Activated T-cell treated with anti-CD3 and anti-CD28 coated beads, Interleukin-2, amount 50 U/mL, for 4 hours (primary cell): Measurements from ENCODE around the gene SLC25A31. TPM values are rescaled to one million over a fixed set of nuclear protein-coding genes. Genes with fewer than 3 reads are reported as not detected.

Experiments used
- ATAC-seq, 2 donors: fragments of 200-7000 bp; cut with Tn5 transposase; one replicate each; pipeline ENCODE4 v1.10.0; 2021
- DNase-seq: peaks from one replicate; pipeline ENCODE4 v3.0.0-alpha.2; 2020
- H3K27me3 Mint-ChIP-seq: one replicate; pipeline ENCODE4 v1.8.0; 2021; ENCODE audit warnings: low read depth, mixed read lengths
- H3K36me3 Mint-ChIP-seq: one replicate; pipeline ENCODE4 v1.8.0; 2022; ENCODE audit warnings: mixed read lengths; ENCODE audit not compliant: insufficient read depth
- H3K4me1 Mint-ChIP-seq: one replicate; pipeline ENCODE4 v1.8.0; 2021; ENCODE audit warnings: low read depth, mixed read lengths
- H3K4me3 Mint-ChIP-seq: one replicate; pipeline ENCODE4 v1.8.0; 2021; ENCODE audit warnings: mild to moderate bottlenecking, moderate library complexity, mixed read lengths
- H3K9me3 Mint-ChIP-seq: one replicate; pipeline ENCODE4 v1.8.0; 2021; ENCODE audit warnings: mixed read lengths
- total RNA-seq, 3 donors: library from RNA; stranded (reverse); gene quantifications; one replicate each; pipeline ENCODE4 v1.2.1, GENCODE V29; 2021

SLC25A31 gene
- total RNA-seq, 3 donors from 2014 or later: not detected

DNA sequence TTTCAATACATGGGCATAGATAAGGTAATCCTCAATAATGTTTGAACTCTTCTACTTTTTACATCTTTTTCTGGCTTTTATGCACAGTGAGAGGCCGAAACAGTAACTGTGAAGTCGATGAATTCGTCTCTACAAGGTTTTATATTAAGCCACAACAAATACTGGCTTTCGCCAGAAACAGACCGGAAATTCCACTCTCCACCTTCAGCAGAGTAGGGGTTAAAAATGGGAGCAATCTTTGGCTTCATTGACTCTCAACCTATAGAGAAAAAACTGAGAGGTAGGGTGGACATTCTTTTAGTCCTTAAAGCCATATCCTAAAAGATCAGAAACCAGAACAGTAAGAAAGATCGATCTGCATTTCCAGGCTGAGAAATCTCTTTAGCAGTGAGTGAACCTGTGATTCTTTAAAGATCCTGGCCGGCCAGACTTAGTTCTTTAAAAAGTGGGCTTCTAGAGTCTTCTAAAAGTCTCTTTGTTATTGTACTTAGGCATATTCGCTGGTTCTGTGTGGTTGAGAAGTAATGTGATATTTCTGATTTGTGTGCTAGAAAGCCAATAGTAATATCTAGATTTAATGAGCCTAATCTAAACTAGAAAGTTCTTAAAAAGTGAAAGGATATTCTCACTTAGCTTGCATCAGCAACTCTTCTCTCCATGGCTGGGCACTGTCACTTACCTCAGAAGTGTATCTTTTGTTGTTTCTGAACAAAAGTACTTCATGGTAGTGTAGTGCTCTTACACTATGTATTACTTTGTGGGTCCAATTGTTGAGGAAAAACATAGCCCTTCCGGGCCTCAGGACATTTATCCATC lies 54.0 kb downstream of the SLC25A31 start:
- Mint-ChIP-seq H3K36me3 (no peaks in the 10 kb centered on the region), H3K27me3 (peaks cover 61% of the 10 kb centered on the region), H3K4me1 (peaks cover 16% of the 10 kb centered on the region), H3K9me3 (no peaks in the 10 kb centered on the region), H3K4me3 (no peak overlapping the region)
- ATAC-seq (no peak), DNase-seq (no peak)

DNA sequence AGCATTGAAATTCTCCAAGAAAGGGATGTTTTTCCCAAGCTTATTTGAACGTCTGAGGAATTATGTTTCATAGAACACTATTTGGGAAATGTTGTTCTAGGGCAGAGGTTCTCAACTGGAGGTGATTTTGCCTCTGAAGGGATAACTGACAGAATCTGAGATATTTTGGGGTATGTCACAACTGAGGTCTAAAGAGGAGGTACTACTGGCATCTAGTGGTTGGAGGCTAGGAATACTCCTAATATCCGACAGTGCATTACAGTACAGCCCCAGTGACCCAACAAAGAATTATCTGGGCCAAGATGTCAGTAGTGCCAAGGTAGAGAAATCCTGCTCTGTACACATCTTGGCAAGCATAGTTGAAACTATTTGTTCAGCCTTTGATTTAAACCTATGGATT lies 58.3 kb downstream of the SLC25A31 start:
- Mint-ChIP-seq H3K27me3 (peaks cover 38% of the 10 kb centered on the region), H3K9me3 (no peaks in the 10 kb centered on the region), H3K4me1 (no peaks in the 10 kb centered on the region), H3K4me3 (no peak overlapping the region), H3K36me3 (no peaks in the 10 kb centered on the region)
- no peak for DNase-seq
- no peak for ATAC-seq

- no peak for DNase-seq
- Mint-ChIP-seq H3K36me3 (no peaks in the 10 kb centered on the region), H3K27me3 (peaks cover 35% of the 10 kb centered on the region), H3K4me3 (no peak overlapping the region), H3K4me1 (no peaks in the 10 kb centered on the region), H3K9me3 (no peaks in the 10 kb centered on the region)
- ATAC-seq: no peak
These were observed 61.2 kb downstream of the SLC25A31 start for GRCh38 chr4:127791391-127791790.

GRCh38 chr4:127793528-127793927 lies 63.3 kb downstream of the SLC25A31 start:
- H3K9me3 Mint-ChIP-seq: no peaks in the 10 kb centered on the region
- ATAC-seq: no peak
- H3K4me3 Mint-ChIP-seq: no peak overlapping the region
- no peak for DNase-seq
- no peaks in the 10 kb centered on the region for H3K4me1 Mint-ChIP-seq
- H3K27me3 Mint-ChIP-seq: peaks cover 32% of the 10 kb centered on the region
- H3K36me3 Mint-ChIP-seq: no peaks in the 10 kb centered on the region

- ATAC-seq (no peak), DNase-seq (no peak)
- Mint-ChIP-seq H3K9me3 (no peaks in the 10 kb centered on the region), H3K36me3 (no peaks in the 10 kb centered on the region), H3K4me1 (no peaks in the 10 kb centered on the region), H3K27me3 (peaks cover 21% of the 10 kb centered on the region), H3K4me3 (no peak overlapping the region)
These were observed 69.5 kb downstream of the SLC25A31 start for GRCh38 chr4:127799711-127800110.

DNA sequence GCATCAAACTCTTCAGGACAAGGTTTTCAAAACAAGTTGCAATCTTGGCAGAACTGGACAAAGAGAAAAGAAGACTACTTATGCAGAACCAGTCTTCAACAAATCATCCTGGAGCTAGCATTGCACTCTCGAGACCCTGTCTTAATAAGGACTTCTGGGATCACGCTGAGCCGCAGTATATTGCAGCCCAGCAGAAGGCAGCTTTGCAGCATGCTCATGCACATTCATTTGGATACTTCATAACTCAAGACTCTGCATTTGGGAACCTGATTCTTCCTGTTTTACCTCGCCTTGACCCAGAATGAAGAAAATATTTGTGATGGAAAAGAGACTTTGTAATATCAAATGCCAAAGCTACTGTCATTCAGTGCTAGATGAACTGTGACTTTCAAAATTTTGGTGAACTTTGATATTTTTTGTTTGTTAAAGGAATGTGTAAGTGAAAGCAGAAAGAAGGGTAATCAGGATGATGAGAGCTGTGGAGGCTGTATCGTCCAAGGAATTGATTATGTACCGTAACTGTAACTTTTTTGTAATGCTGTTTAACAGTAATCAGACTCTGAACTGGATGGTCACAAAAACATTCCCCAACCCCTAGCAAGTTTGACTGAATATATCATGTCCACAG lies 79.1 kb downstream of the SLC25A31 start:
- ATAC-seq (no peak), DNase-seq (no peak)
- Mint-ChIP-seq H3K9me3 (no peaks in the 10 kb centered on the region), H3K4me1 (no peaks in the 10 kb centered on the region), H3K36me3 (no peaks in the 10 kb centered on the region), H3K4me3 (no peak overlapping the region), H3K27me3 (peaks cover 5% of the 10 kb centered on the region)

DNA sequence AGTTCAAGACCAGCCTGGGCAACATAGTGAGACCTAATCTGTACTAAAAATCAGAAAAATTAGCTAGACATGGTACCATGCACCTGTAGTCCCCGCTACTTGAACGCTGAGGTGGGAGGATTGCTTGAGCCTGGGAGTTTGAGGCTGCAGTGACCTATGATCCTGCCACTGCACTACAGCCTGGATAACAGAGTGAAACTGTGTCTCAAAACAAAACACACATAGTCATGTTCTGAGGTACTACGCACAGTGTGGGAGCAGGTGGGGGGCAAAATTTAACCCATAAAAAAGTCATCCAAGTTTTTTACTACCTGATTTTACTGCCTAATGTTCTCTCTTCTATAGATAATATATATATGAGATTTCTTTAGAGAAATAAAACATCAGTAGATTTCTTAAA lies 80.4 kb downstream of the SLC25A31 start:
- peaks cover under 1% of the 10 kb centered on the region for H3K27me3 Mint-ChIP-seq
- DNase-seq (no peak), ATAC-seq (no peak)
- H3K9me3 Mint-ChIP-seq: no peaks in the 10 kb centered on the region
- no peaks in the 10 kb centered on the region for H3K36me3 Mint-ChIP-seq
- no peaks in the 10 kb centered on the region for H3K4me1 Mint-ChIP-seq
- no peak overlapping the region for H3K4me3 Mint-ChIP-seq

GRCh38 chr4:127822430-127822829 lies 92.2 kb downstream of the SLC25A31 start:
- Mint-ChIP-seq H3K4me3 (no peak overlapping the region), H3K9me3 (no peaks in the 10 kb centered on the region), H3K27me3 (peaks cover 5% of the 10 kb centered on the region), H3K36me3 (no peaks in the 10 kb centered on the region), H3K4me1 (no peaks in the 10 kb centered on the region)
- ATAC-seq (no peak), DNase-seq (no peak)

Other genes starting within 250 kb of the SLC25A31 start
- under 1 TPM; 0.03 to 0.43 (median 0.24) TPM for gene INTU, start 97.4 kb upstream of the SLC25A31 start, total RNA-seq
- under 1 TPM; 0.08 to 0.30 (median 0.27) TPM for gene HSPA4L, start 51.9 kb downstream of the SLC25A31 start, total RNA-seq
- gene PLK4, start 150.5 kb downstream of the SLC25A31 start, total RNA-seq: 10 to 100 TPM; 14.1 to 19.5 (median 16.6) TPM
- gene MFSD8, start 234.8 kb downstream of the SLC25A31 start, total RNA-seq: 10 to 100 TPM; 13.7 to 19.6 (median 15.9) TPM
- 10 to 100 TPM in 1 of 3 donors, 1 to 10 TPM in 2; 8.9 to 12.1 (median 9.6) TPM for gene ABHD18, start 235.0 kb downstream of the SLC25A31 start, total RNA-seq